GM19193 (cell line): Measurements from ENCODE around the gene PEF1.

Experiments used
- POLR2A ChIP-seq: IDR thresholded peaks from 4 replicates; pipeline ENCODE4 v1.6.1; 2011; ENCODE audit not compliant: insufficient read depth, insufficient read length; ENCODE audit errors: extremely low read depth

PEF1 gene

DNA sequence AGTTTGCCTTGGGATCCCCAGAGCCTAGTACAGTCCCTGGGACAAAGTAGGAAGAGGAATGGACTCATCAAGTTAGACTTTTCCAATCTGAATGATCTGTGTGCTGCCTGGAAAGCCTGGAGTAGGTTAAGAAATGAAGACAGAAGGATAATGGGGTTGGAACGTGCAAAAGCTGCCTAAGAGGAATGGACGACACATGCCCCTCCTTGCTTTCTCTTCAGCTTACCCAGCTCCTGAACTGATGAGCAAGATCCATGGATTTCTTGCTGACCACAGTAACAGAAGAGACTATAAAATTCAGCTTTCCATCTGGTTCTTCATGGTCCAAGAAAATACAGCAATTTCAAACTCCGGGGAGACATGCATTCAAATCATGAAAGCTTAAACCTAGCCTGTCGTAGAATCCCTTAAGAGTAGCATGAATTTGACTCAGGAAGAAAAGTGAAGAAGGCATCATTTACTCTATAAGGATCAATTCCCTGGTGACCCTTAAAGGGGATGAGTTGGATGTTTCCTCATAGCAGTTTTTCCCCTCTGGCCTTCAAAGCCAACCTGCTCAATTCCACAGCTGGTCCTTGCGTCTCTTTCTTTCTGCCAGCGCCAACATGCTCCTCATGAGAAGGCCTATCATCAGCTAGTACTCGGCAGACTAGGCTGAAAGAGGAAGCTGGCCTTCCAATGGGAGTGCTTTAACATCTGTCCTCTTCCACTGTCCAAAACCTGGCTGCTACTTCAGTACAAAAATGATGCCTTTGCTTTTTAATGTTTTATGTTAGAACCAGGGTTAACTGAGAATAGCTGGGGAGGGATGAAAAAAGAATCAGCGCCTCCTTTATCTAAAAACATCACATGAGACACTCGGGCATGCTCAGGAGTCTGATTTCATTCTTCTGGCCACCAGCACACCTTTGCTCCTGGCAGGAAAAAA is 5.7 kb upstream of the PEF1 start:
- TF ChIP-seq POLR2A, result no peak

DNA sequence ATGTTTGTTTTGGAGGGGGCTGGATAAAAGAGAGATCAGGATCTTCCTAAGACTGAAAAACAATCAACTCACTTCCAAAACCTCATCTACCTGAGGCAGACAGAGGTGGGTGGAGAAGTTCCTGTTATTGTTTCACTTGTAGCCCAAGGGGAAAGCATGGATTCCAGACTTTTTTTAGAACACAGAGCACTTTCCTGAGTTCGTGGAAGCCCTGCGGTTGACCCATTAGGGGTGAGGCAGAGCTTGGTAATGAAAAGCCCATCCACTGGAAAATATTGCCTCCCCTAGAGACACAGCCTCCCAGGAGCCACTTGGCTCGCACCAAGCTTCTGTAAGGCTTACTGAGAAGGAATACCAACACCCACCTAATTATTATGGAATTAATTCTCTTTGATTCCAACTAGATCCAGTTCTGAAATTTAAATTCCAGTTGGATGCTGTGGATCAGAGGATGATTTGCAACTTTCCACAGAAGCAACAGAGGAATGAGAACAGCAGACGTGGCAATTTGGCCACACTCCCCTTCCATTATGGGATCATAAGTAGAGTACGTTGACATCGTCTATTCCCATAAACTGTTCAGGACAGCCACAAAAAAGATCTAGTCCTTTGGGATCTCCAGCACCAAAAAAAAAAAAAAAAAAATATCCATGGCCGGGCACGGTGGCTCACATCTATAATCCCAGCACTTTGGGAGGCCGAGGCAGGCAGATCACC is 4.1 kb upstream of the PEF1 start:
- no peak for TF ChIP-seq POLR2A

DNA sequence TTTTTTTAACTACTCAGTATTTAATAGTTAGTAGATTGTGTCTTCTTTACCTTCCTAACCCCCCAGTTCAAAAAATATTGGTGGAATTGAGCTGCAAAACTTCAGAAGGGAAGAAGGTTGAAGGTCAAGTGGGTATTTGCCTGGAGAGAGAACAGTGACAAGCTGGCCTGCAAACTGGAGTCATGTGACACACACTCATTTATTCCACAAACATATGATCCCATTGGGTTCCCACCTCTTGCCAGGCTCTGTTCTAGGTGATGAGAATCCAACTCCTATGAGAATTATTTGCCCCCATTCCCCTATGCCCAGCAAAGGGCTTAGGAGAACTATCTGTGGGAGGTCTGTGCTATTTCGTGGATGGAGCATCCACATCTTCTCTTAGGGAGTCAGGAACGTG is 3.5 kb upstream of the PEF1 start:
- no peak for TF ChIP-seq POLR2A

DNA sequence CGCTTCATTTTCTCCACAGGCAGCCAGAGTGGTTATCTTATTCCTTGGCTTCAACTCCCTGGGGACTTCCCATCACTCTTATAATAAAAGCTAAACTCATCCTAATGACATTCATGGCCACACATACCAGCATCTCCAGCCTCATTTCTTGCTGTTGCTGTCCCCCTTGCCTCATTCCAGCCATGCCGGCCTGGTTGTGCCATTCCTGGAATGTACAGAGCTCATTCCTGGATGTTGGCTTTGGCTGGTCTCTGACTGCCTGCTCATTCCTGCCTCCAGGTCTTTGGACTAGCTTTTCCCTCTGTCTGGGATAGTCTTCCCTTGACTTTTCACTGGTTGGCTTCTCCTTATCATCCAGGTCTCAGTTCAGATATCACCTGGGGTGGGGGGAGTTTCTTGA is 2.4 kb upstream of the PEF1 start:
- TF ChIP-seq POLR2A, result no peak

DNA sequence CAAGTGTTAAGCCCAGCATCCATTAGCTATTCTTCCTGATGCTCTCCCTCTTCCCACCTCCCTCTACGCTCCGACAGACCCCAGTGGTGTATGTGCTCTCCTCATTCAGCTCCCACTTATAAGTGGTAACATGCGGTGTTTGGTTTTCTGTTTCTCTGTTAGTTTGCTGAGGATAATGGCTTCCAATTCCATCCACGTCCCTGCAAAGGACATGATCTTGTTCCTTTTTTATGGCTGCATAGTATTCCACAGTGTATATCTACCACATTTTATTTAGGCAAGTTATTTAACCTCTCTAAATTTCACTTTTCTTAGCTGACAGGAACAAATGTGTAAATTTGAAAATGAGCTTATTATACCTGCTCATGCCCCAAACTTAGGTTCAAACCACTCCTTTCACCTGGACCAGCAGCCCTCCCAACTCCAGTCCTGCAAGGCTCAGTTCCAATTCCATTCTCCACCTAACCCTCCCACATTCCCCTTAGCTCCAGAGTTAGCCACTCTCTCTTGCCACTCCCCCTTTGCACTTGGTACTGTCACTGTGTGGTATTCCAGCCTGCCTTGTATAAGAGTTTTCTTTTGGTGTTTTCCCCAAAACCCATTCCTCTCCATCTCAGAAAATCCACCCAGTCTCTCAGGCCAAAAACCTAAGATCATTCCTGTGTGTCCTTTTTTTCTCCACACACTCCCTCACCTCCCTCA is 1.7 kb upstream of the PEF1 start:
- no peak for TF ChIP-seq POLR2A

DNA sequence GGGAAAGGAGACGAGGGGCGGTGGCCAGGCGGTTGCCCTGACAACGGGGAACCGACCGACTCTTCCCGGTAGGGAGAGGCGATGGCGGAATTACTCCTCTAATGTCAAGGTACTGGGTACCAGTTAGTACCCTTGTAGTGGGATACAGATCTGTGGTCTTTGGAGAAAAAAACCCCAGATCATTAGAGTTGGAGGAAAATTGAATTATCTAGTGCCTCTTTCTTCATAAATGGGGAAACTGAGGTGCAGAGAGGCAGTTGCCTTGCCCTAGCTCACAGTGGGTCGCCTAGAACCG is 545 bp upstream of the PEF1 start:
- no peak for TF ChIP-seq POLR2A

DNA sequence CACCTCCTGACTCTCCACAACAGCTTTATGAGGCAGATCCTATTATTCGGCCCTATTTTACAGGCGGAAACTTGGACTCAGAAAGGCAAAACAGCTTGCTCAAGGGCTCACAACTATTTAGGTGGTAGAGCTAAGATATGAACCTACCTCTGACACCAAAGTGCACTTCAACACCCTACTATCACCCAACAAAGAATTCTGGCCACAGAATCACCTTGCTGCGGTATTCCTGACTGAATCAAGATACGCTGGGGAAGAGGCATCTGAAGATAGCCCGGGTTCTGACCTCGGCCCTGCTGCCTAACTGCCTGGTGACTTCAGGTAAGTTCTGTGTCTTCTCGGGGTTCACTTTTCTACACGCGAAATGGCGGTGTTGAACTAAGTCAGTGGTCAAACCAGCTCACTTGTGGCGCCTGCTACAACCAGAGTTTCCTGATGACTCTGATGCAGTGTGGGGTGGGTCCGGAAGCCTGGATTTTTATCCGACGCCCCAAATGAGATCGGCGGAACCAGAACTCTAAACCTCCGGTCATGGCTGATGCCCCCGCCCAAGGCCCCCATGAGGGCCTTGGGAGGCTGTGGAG is 608 bp downstream of the PEF1 start:
- TF ChIP-seq POLR2A, result no peak

DNA sequence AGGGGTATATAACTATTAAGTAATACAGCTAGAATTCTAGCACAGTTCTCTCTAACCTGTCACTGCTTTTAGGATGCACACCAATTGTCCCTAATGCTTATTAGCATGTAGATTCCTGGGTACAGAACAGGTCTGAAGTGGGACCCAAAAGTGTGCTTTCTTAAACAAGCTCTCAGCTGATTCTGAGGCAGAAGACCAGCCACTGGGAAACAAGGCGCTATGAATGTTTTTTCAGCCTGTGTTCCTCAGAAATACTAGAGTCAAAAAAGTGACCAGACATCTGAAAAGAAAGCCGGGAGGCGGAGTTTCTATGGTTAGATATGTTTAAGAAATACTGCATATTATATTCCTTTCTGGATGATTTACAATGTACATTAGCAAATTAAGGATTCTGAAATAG is 1.8 kb downstream of the PEF1 start:
- TF ChIP-seq POLR2A, result no peak

DNA sequence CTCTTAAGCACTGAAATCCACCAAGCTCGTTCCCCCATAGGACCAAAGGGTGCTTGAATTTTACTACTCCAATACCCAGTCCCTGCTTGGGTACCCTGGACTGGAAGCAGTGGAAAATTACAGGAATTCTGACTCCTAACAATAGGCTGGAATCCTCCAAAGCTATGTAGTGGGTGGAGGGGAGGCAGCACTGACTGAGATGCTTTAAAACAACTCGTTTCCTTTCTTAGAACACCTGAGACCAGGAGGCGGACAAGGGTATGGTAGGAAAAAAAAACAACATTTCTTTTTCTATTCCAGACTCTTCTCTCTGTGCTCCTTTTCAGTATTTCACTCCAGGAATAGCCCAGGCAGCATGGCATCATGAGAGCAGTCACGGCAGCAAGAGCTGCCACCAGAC is 2.3 kb downstream of the PEF1 start:
- no peak for TF ChIP-seq POLR2A

DNA sequence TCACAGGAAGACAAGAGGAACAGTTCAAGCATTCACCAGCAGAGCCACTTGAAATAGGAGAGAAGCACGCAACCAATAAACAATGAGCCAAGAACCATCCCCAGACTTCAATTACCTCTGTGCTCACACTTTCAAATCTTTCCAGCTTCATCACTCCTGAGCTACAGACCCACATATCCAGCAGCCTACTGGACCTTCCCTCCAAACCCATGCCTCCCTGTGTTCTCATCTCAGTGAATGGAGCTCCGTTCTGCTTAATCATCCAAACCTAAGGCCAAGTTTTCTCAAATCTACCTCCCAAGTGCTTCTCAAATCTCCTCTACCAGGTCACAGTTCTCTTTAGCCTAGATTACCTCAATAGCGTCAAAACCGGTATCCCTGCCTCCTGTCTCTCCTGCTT is 3.7 kb downstream of the PEF1 start:
- TF ChIP-seq POLR2A, result no peak

DNA sequence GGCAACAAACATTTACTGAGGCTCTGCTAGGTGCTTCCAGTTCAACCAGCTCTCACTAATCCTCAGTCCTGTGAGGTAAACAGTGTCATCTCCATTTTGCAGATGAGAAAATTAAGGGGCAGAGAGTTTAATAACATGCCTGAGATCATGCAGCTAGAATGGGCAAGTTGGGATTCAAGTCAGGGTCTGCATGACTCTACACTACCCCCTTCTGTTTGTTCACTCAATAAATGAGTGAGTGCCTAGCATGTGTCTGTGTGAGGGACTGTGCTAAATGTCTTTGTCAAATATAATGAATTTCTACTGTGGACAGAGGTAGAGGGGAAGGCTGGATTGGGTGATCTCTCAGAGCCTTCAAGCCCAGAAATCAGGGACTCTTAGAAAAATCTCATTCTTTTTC is 4.5 kb downstream of the PEF1 start:
- TF ChIP-seq POLR2A, result no peak

DNA sequence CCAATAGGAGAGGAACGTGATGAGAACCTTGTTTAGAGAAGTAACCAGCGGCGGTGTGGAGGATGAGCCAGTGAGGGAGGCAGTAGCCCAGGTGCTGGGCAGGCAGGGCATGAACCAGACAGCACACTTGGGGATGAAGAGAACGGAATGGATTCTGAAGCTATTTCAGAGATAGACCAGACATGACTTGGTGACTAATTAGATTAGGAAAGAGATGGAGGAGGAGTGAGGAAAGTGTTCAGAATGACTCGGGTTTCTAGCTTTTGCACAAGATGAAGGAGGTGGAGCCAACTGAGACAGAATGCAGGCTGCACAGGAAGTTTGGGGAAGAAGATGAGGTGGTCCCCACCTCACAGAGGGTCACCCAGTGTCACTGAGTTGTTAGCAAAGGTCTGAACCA is 5.1 kb downstream of the PEF1 start:
- no peak for TF ChIP-seq POLR2A

DNA sequence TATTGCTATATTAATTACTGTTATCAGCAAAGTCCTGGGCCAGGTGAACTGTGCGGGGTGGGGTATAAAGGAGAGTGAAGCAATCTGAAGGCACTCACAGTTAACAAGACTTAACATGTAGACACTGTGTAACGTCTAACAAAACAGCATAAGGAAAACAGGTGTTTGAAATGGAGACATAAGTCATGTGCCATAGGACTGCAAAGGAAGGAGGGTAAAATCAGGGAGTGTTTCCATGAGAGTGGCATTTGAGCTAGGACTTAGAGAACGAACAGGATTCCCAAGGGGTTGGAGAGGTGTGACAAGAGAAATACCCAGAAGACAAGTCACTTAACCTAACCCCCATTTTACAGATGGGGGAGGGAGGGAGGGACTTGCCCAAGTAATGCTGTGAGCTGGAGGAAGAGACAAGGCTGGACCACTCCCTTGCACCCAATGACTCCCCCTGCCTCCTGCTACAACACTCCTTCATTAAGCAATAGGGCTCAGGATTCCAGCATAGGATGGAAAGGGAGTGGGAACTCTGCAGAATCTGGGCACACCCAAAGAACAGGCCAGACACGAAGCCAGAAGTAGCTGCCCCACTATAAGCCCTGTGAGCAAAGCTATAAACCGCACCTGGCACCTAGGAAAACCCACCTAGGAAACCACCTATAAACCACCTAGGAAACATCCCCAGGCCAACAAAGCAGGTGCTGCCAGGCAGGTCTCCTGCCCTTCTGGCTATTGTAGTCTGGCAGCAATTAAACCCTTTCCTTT is 6.6 kb downstream of the PEF1 start:
- TF ChIP-seq POLR2A, result no peak

DNA sequence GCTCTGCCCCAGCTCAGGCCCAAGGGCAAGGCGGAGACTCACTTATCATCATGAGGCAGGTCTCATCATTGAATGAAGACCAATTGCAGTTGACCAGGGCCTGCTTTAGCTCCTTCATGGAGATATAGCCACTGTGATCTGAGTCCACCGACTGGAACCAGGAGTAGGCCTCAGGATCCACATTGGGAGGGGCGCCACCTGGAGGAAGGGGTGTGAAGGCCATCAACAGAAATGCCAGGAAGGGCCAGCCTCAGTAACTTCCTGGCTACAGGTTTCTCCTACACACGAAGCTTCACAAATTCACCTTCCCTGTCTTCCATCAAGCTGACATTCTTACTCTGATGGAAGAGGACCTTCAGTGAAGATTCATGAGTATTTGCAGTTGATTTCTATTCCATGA is 11.6 kb downstream of the PEF1 start:
- TF ChIP-seq POLR2A, result no peak

DNA sequence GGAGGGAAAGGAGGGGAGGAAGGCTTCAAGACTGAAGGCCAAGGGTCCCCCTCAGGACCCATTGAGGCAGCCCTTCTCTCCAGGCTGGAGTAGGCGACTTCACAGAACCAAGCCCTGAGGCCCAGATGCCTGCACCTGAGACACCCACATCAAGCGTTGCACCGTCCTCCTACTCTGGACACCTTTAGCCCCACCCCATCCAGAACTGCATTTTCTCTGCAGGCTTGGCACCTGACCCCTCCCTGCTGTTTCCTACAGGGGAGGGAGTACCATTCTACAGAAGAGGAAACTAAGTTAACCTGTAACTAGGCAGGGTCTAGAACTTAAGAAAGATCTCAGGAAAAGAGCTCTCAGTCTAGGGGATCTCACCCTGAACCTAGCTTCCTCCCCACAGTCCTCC is 12.0 kb downstream of the PEF1 start:
- no peak for TF ChIP-seq POLR2A
